ENCODE data around the gene PLCH1. TPM values are rescaled to one million over a fixed set of nuclear protein-coding genes. Genes with fewer than 3 reads are reported as not detected.

PLCH1 gene
- total and polyA plus RNA-seq, 2 experiments from 2014 or later, result 8.1 to 25.3 TPM

GRCh38 chr3:155334215-155334913 lies 410.5 kb downstream of the PLCH1 start (continued):
- no peak for TF ChIP-seq ZNF462 (CRISPR knock-in tag; IDR thresholded peaks at IDR 0.05)
- TF ChIP-seq ZNF114 (CRISPR knock-in tag; IDR thresholded peaks at IDR 0.05), result no peak
- TF ChIP-seq, protein P1, sequence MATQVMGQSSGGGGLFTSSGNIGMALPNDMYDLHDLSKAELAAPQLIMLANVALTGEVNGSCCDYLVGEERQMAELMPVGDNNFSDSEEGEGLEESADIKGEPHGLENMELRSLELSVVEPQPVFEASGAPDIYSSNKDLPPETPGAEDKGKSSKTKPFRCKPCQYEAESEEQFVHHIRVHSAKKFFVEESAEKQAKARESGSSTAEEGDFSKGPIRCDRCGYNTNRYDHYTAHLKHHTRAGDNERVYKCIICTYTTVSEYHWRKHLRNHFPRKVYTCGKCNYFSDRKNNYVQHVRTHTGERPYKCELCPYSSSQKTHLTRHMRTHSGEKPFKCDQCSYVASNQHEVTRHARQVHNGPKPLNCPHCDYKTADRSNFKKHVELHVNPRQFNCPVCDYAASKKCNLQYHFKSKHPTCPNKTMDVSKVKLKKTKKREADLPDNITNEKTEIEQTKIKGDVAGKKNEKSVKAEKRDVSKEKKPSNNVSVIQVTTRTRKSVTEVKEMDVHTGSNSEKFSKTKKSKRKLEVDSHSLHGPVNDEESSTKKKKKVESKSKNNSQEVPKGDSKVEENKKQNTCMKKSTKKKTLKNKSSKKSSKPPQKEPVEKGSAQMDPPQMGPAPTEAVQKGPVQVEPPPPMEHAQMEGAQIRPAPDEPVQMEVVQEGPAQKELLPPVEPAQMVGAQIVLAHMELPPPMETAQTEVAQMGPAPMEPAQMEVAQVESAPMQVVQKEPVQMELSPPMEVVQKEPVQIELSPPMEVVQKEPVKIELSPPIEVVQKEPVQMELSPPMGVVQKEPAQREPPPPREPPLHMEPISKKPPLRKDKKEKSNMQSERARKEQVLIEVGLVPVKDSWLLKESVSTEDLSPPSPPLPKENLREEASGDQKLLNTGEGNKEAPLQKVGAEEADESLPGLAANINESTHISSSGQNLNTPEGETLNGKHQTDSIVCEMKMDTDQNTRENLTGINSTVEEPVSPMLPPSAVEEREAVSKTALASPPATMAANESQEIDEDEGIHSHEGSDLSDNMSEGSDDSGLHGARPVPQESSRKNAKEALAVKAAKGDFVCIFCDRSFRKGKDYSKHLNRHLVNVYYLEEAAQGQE (IDR thresholded peaks at IDR 0.05; ENCODE audit: unreplicated experiment), result no peak
- TF ChIP-seq JUNB (IDR thresholded peaks at IDR 0.05; ENCODE audit: unreplicated experiment), result no peak

DNA sequence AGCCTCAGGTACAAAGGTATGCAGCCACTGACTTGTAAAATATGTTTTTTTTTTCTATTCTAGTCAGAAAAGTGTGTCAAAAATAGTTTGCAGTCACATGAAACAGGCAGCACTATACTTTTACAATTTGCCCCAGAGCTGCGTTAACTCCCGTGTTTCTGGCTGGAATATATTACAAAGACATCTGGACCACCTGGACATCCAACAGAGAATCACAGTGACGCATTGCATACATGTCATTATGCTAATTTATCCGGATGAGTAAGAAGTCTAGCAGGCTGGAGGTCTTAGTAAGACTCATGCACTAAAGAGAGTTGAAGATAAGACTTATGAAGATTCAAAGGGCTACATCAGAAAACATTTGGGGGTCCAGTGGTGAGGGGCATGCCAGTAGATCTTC lies 412.2 kb downstream of the PLCH1 start:
- Histone ChIP-seq H3K27ac (ENCODE audit: low read depth) (no peak overlapping the region), H3K79me2 (replicated peaks; ENCODE audit: insufficient read depth) (no peaks in the 10 kb centered on the region), H3K9me2 (ENCODE audit: insufficient read depth) (peaks cover 6% of the 10 kb centered on the region; the same call in 1 of the 2 replicates), H3K27me3 (ENCODE audit: insufficient read depth) (no peaks in the 10 kb centered on the region), H3K36me3 (ENCODE audit: insufficient read depth) (no peaks in the 10 kb centered on the region), H3F3A (replicated peaks; ENCODE audit: low read depth) (no peaks in the 10 kb centered on the region), H3K4me2 (no peak overlapping the region), H3K4me1 (ENCODE audit: insufficient read depth) (no peaks in the 10 kb centered on the region; the same call in none of the 2 replicates), H4K20me1 (replicated peaks; ENCODE audit: insufficient read depth) (no peaks in the 10 kb centered on the region), H3K4me3 (no peak overlapping the region), H2AFZ (no peak overlapping the region)
- no peak for ATAC-seq
- Mint-ChIP-seq H3K36me3 (ENCODE audit: low read depth) (no peaks in the 10 kb centered on the region), H3K9me3 (no peaks in the 10 kb centered on the region), H3K4me3 (no peak overlapping the region), H3K27me3 (ENCODE audit: insufficient read depth, low read depth, poor library complexity) (no peaks in the 10 kb centered on the region), H3K27ac (no peak overlapping the region), H3K4me1 (peaks cover 5% of the 10 kb centered on the region)
- no peak for DNase-seq (ENCODE audit: low spot score)
- TF ChIP-seq, protein P2, sequence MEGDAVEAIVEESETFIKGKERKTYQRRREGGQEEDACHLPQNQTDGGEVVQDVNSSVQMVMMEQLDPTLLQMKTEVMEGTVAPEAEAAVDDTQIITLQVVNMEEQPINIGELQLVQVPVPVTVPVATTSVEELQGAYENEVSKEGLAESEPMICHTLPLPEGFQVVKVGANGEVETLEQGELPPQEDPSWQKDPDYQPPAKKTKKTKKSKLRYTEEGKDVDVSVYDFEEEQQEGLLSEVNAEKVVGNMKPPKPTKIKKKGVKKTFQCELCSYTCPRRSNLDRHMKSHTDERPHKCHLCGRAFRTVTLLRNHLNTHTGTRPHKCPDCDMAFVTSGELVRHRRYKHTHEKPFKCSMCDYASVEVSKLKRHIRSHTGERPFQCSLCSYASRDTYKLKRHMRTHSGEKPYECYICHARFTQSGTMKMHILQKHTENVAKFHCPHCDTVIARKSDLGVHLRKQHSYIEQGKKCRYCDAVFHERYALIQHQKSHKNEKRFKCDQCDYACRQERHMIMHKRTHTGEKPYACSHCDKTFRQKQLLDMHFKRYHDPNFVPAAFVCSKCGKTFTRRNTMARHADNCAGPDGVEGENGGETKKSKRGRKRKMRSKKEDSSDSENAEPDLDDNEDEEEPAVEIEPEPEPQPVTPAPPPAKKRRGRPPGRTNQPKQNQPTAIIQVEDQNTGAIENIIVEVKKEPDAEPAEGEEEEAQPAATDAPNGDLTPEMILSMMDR (conservative IDR thresholded peaks at IDR 0.05; ENCODE audit: low read depth in 2 of 2), result no peak
- TF ChIP-seq POLR2AphosphoS5 (IDR thresholded peaks at IDR 0.05; ENCODE audit: low read depth) (no peak), ZNF114 (CRISPR knock-in tag; IDR thresholded peaks at IDR 0.05) (no peak)
